A673 (cell line): Measurements from ENCODE around the gene SAMD13. TPM values are rescaled to one million over a fixed set of nuclear protein-coding genes. Genes with fewer than 3 reads are reported as not detected.

Source experiments
- BruUV-seq: library from RNA; stranded (reverse); fragments of 400-500 nt; replicated peaks from 2 replicates; lab custom pipeline; 2021; lab: Mats Ljungman, UMichigan
- CTCF ChIA-PET: fragments of 300-600 bp; sonication (Branson Sonifier 250); formaldehyde crosslinking; loops from one replicate; lab custom pipeline; 2022; ENCODE audit warnings: antibody characterized with exemption; lab: Charles Lee
- POLR2A ChIA-PET: fragments of 300-600 bp; sonication (Branson Sonifier 250); formaldehyde crosslinking; loops from one replicate; lab custom pipeline; 2022; ENCODE audit warnings: antibody characterized with exemption; ENCODE audit not compliant: low non-redundant PET; lab: Charles Lee
- DNase-seq: peaks from one replicate; pipeline ENCODE4 v3.0.0-alpha.2; 2015; ENCODE audit warnings: low spot score
- H3K27ac ChIP-seq: fragments of 200-600 bp; sonication (generic); 2 replicates; pipeline ENCODE4 v1.5.1; 2016; ENCODE audit warnings: mixed run types, low read depth, mild to moderate bottlenecking, mixed read lengths, antibody characterized with exemption, low read length; ENCODE audit not compliant: poor library complexity, severe bottlenecking
- H3K27me3 ChIP-seq: fragments of 200-600 bp; sonication (generic); replicated peaks from 2 replicates; pipeline ENCODE4 v1.6.1; 2017; ENCODE audit warnings: mixed run types, low read depth, mild to moderate bottlenecking, mixed read lengths, antibody characterized with exemption, low read length; ENCODE audit not compliant: insufficient read depth, poor library complexity
- H3K36me3 ChIP-seq: fragments of 200-600 bp; sonication (generic); 2 replicates; pipeline ENCODE4 v1.6.1; 2016; ENCODE audit warnings: mixed run types, mild to moderate bottlenecking, mixed read lengths, antibody characterized with exemption, low read length; ENCODE audit not compliant: insufficient read depth, poor library complexity, severe bottlenecking
- H3K4me1 ChIP-seq: fragments of 200-600 bp; sonication (generic); 2 replicates; pipeline ENCODE4 v1.6.1; 2017; ENCODE audit warnings: mixed run types, mild to moderate bottlenecking, mixed read lengths, antibody characterized with exemption, low read length; ENCODE audit not compliant: insufficient read depth, poor library complexity, severe bottlenecking
- H3K4me3 ChIP-seq: fragments of 200-600 bp; sonication (generic); 2 replicates; pipeline ENCODE4 v1.5.1; 2016; ENCODE audit warnings: low read depth, mixed run types, mild to moderate bottlenecking, mixed read lengths, low read length; ENCODE audit not compliant: poor library complexity, severe bottlenecking
- H3K9me3 ChIP-seq: fragments of 200-600 bp; sonication (generic); 2 replicates; pipeline ENCODE4 v1.6.1; 2016; ENCODE audit warnings: mixed run types, low read depth, mild to moderate bottlenecking, mixed read lengths, antibody characterized with exemption, low read length; ENCODE audit not compliant: poor library complexity, severe bottlenecking
- CTCF ChIP-seq: fragments of 300-800, 200-600 bp; sonication (generic); conservative IDR thresholded peaks from 2 replicates; pipeline ENCODE4 v1.5.1; 2017; ENCODE audit warnings: low read depth, mild to moderate bottlenecking, antibody characterized with exemption, low read length, moderate library complexity, mixed read lengths
- EZH2 ChIP-seq: fragments of 200-600 bp; sonication (generic); IDR thresholded peaks from 2 replicates; pipeline ENCODE4 v1.6.1; 2017; ENCODE audit warnings: borderline replicate concordance, low read depth, mild to moderate bottlenecking, mixed read lengths, antibody characterized with exemption, low read length; ENCODE audit not compliant: poor library complexity, severe bottlenecking
- intact Hi-C: fragments of 100-400 bp; cut with micrococcal nuclease; formaldehyde crosslinking; loops from one replicate; pipeline ENCODE4 v1.10.0; 2022; ENCODE audit not compliant: unreplicated experiment
- total RNA-seq: library from RNA; stranded (reverse); gene quantifications from 2 replicates; pipeline ENCODE4 v1.2.3, GENCODE V29; 2021

SAMD13 gene
- total RNA-seq, 1 experiment from 2014 or later: 1.2 TPM

- no peaks in the 10 kb centered on the region for H3K27me3 ChIP-seq
- ChIA-PET POLR2A (no interaction called here), CTCF (no interaction called here)
- no peaks in the 10 kb centered on the region for H3K9me3 ChIP-seq
- H3K27ac ChIP-seq: no peak overlapping the region
- intact Hi-C loops: no loop called here
- TF ChIP-seq EZH2: no peak
- no peak for TF ChIP-seq CTCF
- peak; percentile 6 for DNase-seq
- H3K36me3 ChIP-seq: no peaks in the 10 kb centered on the region
- H3K4me3 ChIP-seq: no peak overlapping the region
- no TSS peak for BruUV-seq
- H3K4me1 ChIP-seq: no peaks in the 10 kb centered on the region
Measured at GRCh38 chr1:84386716-84387479, 85.4 kb downstream of the SAMD13 start.

- CTCF ChIA-PET: no interaction called here
- peak; percentile 54 for TF ChIP-seq CTCF
- no peak for TF ChIP-seq EZH2
- no TSS peak for BruUV-seq
Measured at GRCh38 chr1:84387480-84388163, 86.1 kb downstream of the SAMD13 start.

GRCh38 chr1:84390226-84390625 lies 88.7 kb downstream of the SAMD13 start:
- CTCF ChIA-PET: no interaction called here

More at GRCh38 chr1:84387480-84388163, 86.1 kb downstream of the SAMD13 start:
- intact Hi-C loops: no loop called here
- no peak overlapping the region for H3K27ac ChIP-seq
- no peaks in the 10 kb centered on the region for H3K9me3 ChIP-seq
- no peaks in the 10 kb centered on the region for H3K36me3 ChIP-seq
- H3K4me3 ChIP-seq: no peak overlapping the region
- POLR2A ChIA-PET: no interaction called here
- DNase-seq: peak; percentile 43
- H3K27me3 ChIP-seq: no peaks in the 10 kb centered on the region
- no peaks in the 10 kb centered on the region for H3K4me1 ChIP-seq

More at GRCh38 chr1:84390226-84390625, 88.7 kb downstream of the SAMD13 start:
- no peaks in the 10 kb centered on the region for H3K27me3 ChIP-seq
- no peak overlapping the region for H3K4me3 ChIP-seq
- H3K27ac ChIP-seq: no peak overlapping the region
- no peak for DNase-seq
- TF ChIP-seq CTCF (no peak), EZH2 (no peak)
- intact Hi-C loops: no loop called here
- no peaks in the 10 kb centered on the region for H3K4me1 ChIP-seq
- POLR2A ChIA-PET: no interaction called here
- no peaks in the 10 kb centered on the region for H3K9me3 ChIP-seq
- H3K36me3 ChIP-seq: no peaks in the 10 kb centered on the region
- no TSS peak for BruUV-seq
